GM15510 (cell line): ENCODE data around the gene ERCC6L2.

ENCODE experiments used
- POLR2A ChIP-seq: IDR thresholded peaks from 3 replicates; pipeline ENCODE4 v1.6.1; 2011; ENCODE audit warnings: borderline replicate concordance; ENCODE audit not compliant: insufficient read length; ENCODE audit errors: extremely low read depth

The ERCC6L2 gene, protein sequence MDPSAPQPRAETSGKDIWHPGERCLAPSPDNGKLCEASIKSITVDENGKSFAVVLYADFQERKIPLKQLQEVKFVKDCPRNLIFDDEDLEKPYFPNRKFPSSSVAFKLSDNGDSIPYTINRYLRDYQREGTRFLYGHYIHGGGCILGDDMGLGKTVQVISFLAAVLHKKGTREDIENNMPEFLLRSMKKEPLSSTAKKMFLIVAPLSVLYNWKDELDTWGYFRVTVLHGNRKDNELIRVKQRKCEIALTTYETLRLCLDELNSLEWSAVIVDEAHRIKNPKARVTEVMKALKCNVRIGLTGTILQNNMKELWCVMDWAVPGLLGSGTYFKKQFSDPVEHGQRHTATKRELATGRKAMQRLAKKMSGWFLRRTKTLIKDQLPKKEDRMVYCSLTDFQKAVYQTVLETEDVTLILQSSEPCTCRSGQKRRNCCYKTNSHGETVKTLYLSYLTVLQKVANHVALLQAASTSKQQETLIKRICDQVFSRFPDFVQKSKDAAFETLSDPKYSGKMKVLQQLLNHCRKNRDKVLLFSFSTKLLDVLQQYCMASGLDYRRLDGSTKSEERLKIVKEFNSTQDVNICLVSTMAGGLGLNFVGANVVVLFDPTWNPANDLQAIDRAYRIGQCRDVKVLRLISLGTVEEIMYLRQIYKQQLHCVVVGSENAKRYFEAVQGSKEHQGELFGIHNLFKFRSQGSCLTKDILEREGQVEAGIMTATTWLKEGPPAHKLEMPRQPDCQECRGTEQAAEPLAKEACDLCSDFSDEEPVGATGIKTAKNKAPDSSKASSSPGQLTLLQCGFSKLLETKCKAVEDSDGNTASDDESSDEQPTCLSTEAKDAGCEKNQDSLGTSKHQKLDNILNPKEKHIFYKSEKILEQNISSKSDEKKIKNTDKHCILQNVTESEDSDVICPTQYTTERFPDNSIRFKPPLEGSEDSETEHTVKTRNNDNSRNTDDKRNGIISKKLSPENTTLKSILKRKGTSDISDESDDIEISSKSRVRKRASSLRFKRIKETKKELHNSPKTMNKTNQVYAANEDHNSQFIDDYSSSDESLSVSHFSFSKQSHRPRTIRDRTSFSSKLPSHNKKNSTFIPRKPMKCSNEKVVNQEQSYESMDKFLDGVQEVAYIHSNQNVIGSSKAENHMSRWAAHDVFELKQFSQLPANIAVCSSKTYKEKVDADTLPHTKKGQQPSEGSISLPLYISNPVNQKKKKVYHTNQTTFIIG (N-terminal part only)

DNA sequence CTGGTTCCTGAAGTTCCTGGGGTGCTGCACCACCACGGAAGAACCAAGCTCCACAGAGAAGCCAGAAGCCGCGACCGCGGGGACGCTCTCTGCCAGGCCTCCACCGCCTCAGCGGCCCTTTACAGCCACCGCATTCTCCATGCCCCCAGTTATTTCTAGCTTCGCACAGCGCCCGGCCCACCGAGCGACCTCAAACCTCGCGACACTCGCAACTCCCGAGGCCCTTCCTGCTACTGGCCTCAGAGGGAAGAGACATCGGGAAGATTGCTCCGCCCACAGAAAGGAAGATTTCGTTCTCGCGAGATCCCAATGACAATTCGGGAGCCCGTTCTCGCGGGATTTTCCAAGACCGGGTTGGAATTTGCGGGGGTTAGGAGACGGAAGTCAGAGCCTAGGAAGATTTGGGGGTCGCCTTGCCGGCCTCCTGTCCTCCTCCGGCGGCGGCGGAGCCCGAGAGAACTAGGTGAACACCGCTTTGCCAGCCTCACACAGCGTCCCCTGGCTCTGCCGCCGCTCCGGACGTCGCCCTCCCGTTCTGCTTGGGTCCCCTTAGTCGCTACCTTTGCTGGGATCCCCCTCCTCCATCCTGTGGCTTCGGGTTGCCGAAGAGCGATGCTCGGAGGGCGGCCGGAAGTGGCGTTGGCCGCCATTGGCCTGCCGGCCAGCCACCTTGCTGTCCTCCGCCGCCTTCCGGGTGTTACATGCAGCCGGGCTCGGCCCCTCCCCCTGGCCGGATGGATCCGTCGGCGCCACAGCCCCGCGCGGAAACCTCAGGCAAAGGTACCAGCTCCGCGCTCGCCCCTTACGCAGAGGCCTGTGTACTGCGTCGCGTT is at the start of gene ERCC6L2:
Gene ERCC6L2 (plus strand): TSS at position 387 of the 833 bp plus-strand sequence. CDS start 348 bp downstream, at position 735.
- TF ChIP-seq POLR2A: peak; percentile 80

DNA sequence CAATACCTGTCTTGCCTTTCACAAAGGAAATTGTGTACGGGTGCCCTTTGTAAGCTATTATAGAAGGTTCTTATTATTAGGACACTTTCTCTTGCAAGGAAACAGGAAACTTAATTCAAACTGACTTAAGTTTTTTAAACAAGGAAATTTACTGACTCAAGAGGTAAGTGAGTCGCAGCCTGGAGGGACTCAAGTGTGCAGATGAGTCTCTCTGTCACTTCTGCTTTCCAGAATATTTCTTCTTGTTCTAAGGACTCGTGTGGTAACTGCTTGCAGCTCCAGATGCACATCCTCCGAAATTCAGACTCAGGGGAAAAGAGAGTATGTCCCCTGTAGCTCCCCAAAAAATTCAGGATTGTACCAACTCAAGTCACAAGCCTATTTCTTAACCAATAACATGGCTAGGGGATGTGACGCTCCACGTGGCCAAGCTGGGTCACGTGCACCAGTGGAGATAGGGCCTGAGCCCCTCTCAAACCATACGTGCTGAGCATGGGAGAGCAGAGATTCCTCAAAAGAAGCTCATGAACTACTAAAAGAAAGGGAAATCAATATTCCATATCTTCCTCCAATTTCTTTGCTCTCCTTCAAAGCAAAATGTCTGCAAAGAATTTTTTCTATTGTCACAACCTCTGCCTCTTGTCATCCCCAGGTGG is 49.2 kb upstream of the ERCC6L2 start:
- TF ChIP-seq POLR2A: no peak

DNA sequence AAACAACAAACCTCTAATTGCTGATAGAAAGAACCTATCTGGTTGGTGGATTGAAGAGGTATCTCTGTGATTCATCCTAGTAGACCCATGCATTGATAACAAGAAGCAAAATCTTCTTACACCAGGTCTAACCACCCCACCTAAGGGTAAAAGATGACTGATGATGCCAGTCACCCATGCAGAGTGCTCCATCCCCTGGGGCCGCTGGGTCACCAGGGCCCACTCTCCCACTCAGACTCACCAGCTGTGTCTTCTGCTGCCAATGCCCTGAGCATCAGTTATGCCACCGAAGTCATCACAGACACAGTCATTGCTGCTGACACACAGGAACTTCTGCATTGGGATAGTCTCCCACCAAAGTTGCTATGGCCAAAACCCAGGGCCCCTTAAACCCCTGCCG is 44.7 kb upstream of the ERCC6L2 start:
- no peak for TF ChIP-seq POLR2A

DNA sequence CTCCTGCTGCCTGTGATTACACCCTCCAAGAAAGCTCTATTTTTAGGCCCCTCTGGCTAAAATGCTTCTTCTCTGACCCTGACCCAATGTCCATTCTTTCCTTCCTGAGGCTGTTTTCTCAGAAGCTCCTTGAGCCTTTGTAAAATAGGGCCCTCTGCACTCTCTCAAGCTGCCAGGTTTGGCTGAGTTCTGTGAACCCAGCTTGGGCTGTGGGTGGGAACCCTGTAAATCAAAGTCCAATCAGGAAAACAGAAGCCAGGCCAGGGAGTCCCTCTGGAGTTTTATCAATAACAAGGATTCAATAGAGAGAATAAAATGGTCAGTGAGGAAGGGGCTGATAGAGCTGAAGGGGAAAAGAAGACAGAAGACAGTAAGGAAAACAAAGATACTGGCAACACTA is 43.7 kb upstream of the ERCC6L2 start:
- no peak for TF ChIP-seq POLR2A

DNA sequence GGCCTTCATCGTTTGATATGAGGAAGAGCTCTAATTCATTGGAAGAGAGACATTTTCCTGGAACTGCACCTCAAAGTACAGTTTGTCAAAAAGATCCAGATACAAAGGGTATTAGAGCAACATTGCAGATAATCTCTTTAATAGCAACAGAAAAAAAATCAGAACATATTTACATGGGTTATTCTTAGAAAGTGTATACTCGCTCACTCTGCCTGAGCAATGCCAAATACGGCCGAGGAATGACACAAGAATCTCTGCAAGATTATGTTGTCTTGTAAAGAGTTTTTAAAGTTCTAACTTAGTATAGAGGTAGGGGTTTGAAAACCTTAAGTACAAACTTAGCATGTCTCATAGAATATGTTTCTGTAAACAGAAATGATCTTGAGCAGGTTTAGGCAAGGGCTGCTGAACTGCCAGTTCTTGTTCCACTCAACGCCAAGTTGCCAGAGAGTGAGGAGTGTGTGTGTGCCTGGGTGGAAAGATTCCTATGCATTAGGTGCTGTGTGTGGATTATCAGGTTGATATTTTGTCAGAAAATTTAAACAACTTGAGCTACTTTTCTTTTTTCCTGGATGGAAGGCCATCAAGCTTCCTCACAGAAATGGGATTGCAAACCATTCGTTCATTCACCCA is 41.8 kb upstream of the ERCC6L2 start:
- no peak for TF ChIP-seq POLR2A

DNA sequence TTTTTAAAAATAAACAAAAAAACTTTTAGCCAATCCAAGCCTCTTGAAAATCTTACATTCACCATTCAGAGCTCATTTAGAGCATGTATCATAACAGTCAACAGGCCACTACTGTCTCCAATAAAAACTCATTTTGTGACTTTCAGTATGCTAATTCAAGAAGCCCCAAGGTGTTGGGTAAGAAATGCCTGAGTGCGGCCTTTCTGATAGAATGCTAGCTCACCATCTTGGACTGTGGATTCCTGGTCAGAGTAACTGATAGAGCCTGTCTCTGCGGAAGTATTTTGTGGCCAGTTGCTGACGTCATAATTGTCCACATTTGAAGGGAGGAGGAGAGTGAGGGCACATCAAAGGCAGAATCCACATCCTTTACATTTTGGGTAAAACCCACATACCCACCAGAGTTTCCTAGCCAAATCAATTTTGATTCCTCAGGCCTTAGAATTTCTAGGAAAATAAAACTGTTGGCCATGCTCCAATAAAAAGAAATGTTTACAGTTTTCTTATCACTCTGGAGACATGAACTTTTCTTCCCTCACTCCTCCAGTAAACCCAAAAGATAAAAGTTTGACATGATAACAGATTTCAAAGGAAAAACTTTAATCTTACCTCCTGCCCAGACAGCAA is 41.1 kb upstream of the ERCC6L2 start:
- TF ChIP-seq POLR2A: no peak

DNA sequence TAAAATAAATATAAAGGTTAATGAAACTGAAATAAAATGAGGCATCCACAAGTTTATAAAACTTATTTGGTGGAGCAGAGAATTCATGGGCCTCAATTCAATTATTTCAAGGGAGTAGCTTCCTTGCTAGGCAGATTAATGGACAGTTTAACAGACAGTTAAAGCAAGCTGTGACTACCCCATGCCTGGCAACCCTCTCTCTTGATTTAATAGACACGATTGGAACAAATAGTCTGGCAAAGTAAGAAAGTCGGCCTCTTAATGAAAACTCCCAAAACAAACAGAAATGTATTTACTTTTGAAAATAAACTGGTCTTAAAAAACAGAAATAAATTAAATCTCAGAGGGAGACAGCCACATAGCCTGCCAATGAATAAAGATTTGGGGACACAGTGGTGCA is 40.1 kb upstream of the ERCC6L2 start:
- TF ChIP-seq POLR2A: no peak

DNA sequence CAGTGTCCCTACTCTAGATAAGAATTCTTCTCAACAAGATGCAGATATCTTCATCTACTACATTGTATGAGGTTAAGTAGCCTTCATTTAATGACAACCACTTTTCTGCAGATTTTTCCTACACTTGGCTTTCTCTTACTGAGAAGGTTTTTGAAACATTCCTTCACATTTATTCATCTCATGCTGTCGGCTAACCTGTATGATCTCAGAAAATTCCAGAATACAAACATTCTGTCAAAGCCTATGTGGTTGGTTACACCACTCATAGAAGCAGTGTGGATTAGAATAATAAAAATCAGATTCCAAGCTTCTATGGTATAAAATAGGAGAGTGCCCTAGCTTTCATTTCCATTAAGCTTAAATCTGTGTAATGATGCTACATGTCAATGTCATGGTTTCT is 39.4 kb upstream of the ERCC6L2 start:
- no peak for TF ChIP-seq POLR2A

DNA sequence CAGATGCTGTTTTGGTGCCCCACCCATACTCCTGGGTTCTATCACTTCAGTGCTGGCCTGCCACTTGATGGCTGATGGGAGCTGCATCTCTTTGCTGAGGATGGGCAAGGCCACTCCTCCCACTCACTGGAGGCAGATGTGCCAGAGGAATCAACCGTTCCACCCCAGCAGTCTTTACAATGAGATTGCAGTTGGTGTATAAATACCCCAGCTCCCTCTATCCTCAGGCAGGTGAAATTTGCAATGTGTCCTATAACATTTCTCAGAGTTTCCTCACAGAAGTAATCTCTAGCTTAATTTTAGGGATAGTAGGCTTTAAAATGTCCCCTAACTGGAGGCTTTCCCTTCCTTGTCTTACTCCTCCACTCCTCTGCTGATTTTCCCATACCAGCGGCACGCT is 36.5 kb upstream of the ERCC6L2 start:
- no peak for TF ChIP-seq POLR2A

DNA sequence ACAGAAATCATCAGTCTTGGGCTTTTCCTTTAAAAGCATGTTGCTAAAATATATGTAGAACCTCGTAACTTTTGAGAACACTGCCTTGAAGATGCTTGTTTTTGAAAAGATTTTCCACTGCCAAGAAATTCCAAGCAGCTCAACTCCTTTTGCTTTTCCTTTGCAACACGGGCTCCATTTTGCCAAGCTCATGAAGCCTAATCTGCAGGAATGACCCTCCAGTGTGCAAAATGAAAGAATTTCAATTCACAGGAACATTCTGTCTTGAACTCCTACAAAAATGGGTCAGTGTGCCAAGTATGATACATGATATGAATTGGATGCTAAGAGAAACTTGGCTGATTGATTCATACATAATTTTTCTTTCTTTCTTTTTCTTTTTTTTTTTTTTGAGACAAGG is 35.4 kb upstream of the ERCC6L2 start:
- no peak for TF ChIP-seq POLR2A

DNA sequence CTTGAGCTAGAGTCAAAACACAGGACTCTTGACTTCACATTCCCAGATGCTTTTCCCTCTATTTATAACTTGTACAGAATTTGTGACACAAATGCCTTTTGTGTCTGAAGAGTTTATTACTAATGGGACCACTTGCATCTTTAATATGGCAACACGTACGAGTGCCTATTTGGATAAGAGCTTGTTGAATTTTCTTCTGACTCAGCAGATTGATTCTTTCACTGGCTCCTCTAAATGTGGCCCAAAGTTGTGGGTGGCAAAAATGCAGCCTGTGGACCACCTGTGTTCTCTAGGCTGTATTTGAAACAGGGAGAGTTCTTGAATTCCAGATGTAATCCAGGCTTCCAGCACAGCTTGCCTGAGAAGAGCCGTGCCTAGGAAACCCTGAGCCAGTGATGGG is 34.1 kb upstream of the ERCC6L2 start:
- no peak for TF ChIP-seq POLR2A

DNA sequence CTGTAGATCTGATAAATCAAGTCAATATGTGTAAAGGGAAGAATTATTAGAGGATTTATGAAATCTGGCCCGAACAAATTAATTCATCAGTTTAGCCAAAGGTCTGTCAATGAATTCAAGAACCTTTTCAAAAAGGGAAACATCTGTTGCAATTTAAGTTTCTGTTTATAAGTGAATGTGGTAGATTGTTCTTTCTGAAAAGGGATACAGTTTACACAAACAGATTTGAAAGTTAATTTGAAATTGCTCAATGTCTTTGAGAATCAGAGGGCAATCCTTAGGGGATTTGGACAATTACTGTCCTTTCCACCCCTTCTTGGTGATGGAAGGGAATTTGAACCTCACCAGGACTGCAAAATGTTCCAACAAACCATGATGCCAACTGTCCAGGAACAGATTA is 29.7 kb upstream of the ERCC6L2 start:
- TF ChIP-seq POLR2A: no peak

DNA sequence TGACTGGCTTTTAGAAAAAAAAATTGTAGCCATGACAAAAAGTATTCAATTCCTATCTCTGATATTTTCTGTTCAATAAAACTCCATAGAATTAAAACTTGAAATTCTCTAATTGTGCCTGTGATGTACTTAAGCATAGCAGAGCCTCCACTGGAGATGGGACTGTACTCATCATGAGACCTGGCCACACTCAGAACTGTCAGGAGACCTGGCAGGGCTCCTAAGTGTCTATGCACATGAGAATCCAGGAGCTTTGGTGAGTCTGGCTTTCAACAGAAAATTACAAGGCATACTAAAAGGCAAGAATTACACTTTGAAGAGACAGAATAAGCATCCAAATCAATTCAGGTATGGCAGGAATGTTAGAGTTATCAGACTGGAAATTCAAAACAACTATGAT is 26.7 kb upstream of the ERCC6L2 start:
- TF ChIP-seq POLR2A: no peak
